ENCODE data around the gene WNT7B.
A peak's percentile ranks its signal among the peaks of the same experiment; 100 is the strongest.

Gene WNT7B

DNA sequence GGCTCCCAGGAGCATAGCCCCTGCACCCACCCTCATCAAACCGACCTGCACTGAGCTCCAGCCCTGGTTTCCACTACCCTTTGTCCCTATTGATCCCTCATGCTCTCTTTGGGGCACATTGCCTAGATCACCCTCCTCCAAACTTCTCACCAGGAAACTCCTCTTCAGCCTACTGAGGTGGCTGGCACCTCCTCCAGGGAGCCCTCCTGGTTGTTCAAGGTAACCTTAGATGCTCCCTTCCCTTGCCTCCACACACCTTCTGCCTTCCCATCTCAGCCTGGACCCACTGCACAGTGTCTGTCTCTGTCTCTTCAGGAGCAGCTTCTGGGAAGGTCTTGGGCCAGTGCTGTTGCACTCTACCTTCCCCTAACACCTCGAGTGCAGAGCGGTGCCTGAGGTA lies 15.8 kb upstream of the WNT7B start:
- H3K9me3 ChIP-seq (ENCODE audit: insufficient read depth, low read length), result peaks cover 9% of the 10 kb centered on the region; the same call in 1 of the 2 replicates
- H3K36me3 ChIP-seq (ENCODE audit: insufficient read depth, insufficient read length, low read length), result no peaks in the 10 kb centered on the region
- TF ChIP-seq ZNF274 (IDR thresholded peaks at IDR 0.05; ENCODE audit: low read depth, low read length), result no peak
- no peak for TF ChIP-seq SUZ12 (IDR thresholded peaks at IDR 0.05; ENCODE audit: extremely low read depth, insufficient read depth, insufficient read length)
- no peak for TF ChIP-seq YY1 (IDR thresholded peaks at IDR 0.05; ENCODE audit: insufficient read depth, insufficient read length)
- no peak overlapping the region for H3K9ac ChIP-seq (ENCODE audit: insufficient read length, low read depth)
- no peak for DNase-seq (ENCODE audit: low read depth, low spot score)
- H3K4me1 ChIP-seq (ENCODE audit: insufficient read depth, insufficient read length), result peaks cover 14% of the 10 kb centered on the region
- no peak overlapping the region for H3K4me3 ChIP-seq (ENCODE audit: insufficient read length, low read depth)
- H3K27me3 ChIP-seq (ENCODE audit: insufficient read depth, insufficient read length), result no peaks in the 10 kb centered on the region

DNA sequence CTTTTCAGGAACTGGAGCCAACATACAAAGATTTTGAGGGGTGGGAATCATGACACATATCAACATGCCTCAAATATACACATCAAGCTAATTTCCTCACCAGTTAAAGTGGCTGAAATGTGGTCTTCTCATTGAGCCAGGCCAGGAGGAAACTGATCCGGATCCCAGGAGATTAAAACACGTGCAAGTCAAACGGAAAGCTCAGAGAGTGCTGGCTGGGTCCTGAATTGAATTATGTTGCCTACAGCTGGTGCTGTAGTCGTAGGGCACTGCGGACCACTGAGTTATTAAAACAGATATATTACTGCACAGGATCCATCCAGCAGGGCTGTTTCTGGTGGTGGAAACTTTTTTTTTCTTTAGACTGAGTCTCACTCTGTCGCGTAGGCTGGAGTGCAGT lies 14.1 kb upstream of the WNT7B start:
- Histone ChIP-seq H3K36me3 (ENCODE audit: insufficient read depth, insufficient read length, low read length) (no peaks in the 10 kb centered on the region), H3K27me3 (ENCODE audit: insufficient read depth, insufficient read length) (no peaks in the 10 kb centered on the region), H3K4me3 (ENCODE audit: insufficient read length, low read depth) (no peak overlapping the region), H3K4me1 (ENCODE audit: insufficient read depth, insufficient read length) (peaks cover 7% of the 10 kb centered on the region), H3K9me3 (ENCODE audit: insufficient read depth, low read length) (peaks cover 16% of the 10 kb centered on the region; the same call in 1 of the 2 replicates), H3K9ac (ENCODE audit: insufficient read length, low read depth) (no peak overlapping the region)
- no peak for TF ChIP-seq SUZ12 (IDR thresholded peaks at IDR 0.05; ENCODE audit: extremely low read depth, insufficient read depth, insufficient read length)
- TF ChIP-seq ZNF274 (IDR thresholded peaks at IDR 0.05; ENCODE audit: low read depth, low read length), result no peak
- DNase-seq (ENCODE audit: low read depth, low spot score), result no peak

DNA sequence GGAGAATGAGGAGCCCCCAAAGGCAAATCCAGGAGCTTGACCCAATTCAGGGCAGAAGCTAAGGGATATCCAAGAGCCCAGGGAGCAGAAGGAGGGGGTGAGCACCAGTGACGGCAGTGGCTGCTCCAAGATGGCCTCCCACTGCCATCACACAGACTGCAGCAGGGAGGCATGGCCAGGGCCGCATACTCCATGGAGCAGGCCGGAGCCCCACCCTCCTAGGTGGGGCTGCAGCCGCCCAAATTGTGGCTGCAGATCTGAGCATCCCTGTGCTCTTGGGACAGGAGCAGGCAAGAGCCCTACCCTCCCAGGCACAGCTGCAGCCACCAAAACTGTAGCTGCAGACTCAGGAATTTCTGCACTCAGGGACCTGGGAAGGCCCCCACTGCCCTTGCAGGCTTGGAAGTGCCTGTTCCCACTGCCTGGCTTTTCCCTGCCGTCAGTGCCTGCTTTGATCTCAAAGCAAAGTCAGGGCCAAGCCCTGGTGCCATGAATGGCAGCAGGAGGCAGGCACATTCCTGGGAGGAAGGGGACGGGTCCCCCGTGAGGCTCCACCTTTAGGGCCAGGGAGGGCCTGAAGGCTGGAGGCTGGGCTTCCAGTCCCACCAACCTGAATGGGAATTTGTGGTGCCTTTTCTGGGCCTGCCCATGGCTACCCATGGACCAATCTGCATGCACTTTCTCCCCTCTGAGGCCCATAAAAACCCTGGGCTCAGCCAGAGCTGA lies 10.3 kb upstream of the WNT7B start:
- no peak overlapping the region for H3K4me3 ChIP-seq (ENCODE audit: insufficient read length, low read depth)
- H3K4me1 ChIP-seq (ENCODE audit: insufficient read depth, insufficient read length), result peaks cover 3% of the 10 kb centered on the region
- H3K9me3 ChIP-seq (ENCODE audit: insufficient read depth, low read length), result peaks cover 16% of the 10 kb centered on the region; the same call in 1 of the 2 replicates
- no peak overlapping the region for H3K9ac ChIP-seq (ENCODE audit: insufficient read length, low read depth)
- DNase-seq (ENCODE audit: low read depth, low spot score), result no peak
- TF ChIP-seq YY1 (IDR thresholded peaks at IDR 0.05; ENCODE audit: insufficient read depth, insufficient read length) (no peak), ZNF274 (IDR thresholded peaks at IDR 0.05; ENCODE audit: low read depth, low read length) (no peak), SUZ12 (IDR thresholded peaks at IDR 0.05; ENCODE audit: extremely low read depth, insufficient read depth, insufficient read length) (no peak)
- H3K27me3 ChIP-seq (ENCODE audit: insufficient read depth, insufficient read length), result no peaks in the 10 kb centered on the region
- H3K36me3 ChIP-seq (ENCODE audit: insufficient read depth, insufficient read length, low read length), result no peaks in the 10 kb centered on the region

DNA sequence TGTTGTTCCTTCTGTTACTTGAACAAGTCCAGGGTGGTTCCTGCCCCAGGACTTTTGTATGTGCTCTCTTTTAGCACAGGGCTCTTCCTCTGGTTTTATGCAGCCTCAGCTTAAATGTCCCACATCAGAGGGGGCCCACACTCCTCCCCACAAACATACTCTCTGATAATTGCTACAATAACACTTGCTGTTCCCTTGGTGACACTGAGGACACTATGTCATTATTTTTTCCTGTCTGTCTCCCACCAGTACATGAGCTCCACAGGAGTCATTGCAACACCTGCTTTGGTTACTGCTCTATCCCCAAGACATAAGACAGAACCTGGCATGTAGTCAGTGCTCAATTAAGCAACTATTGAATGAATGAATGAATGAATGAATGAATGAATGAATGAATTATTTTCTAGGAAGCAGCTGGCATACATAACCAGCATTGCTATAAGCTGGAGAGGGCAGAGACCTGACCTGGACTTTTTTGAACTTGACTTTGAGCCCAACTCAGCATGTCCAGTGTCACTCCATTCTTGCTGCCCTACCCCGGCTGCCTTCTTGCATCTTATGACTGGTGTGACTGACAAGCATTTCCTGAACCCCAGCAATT lies 7.5 kb upstream of the WNT7B start:
- no peaks in the 10 kb centered on the region for H3K36me3 ChIP-seq (ENCODE audit: insufficient read depth, insufficient read length, low read length)
- peaks cover 16% of the 10 kb centered on the region; the same call in 1 of the 2 replicates for H3K9me3 ChIP-seq (ENCODE audit: insufficient read depth, low read length)
- no peak for DNase-seq (ENCODE audit: low read depth, low spot score)
- H3K4me3 ChIP-seq (ENCODE audit: insufficient read length, low read depth), result no peak overlapping the region
- H3K9ac ChIP-seq (ENCODE audit: insufficient read length, low read depth), result no peak overlapping the region
- H3K4me1 ChIP-seq (ENCODE audit: insufficient read depth, insufficient read length), result peaks cover 3% of the 10 kb centered on the region
- peaks cover 3% of the 10 kb centered on the region for H3K27me3 ChIP-seq (ENCODE audit: insufficient read depth, insufficient read length)
- TF ChIP-seq YY1 (IDR thresholded peaks at IDR 0.05; ENCODE audit: insufficient read depth, insufficient read length), result no peak
- no peak for TF ChIP-seq ZNF274 (IDR thresholded peaks at IDR 0.05; ENCODE audit: low read depth, low read length)
- no peak for TF ChIP-seq SUZ12 (IDR thresholded peaks at IDR 0.05; ENCODE audit: extremely low read depth, insufficient read depth, insufficient read length)

DNA sequence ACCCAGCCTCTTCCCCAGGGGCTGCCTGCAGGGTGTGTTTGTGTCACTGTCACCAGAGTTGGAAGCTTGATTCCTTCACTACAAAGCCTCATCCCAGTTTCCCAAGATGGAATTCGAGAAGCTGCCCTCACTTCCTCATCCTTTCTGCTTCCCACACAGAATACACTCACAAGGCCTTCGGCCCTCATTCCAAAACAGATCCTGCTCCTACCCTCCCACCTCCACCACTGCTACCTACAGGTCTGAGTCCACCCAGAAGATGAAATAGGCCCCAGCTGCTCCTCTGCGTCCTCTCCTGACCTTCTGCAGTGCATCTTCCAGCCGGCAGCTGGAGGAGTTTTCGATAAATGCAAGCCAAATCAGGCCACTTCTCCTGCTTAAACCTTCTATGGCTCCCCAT lies 6.8 kb upstream of the WNT7B start:
- H3K36me3 ChIP-seq (ENCODE audit: insufficient read depth, insufficient read length, low read length), result no peaks in the 10 kb centered on the region
- H3K27me3 ChIP-seq (ENCODE audit: insufficient read depth, insufficient read length), result peaks cover 6% of the 10 kb centered on the region
- no peak for DNase-seq (ENCODE audit: low read depth, low spot score)
- peaks cover 16% of the 10 kb centered on the region; the same call in 1 of the 2 replicates for H3K9me3 ChIP-seq (ENCODE audit: insufficient read depth, low read length)
- H3K9ac ChIP-seq (ENCODE audit: insufficient read length, low read depth), result peak overlapping the region; percentile 21
- no peak overlapping the region for H3K4me3 ChIP-seq (ENCODE audit: insufficient read length, low read depth)
- no peak for TF ChIP-seq ZNF274 (IDR thresholded peaks at IDR 0.05; ENCODE audit: low read depth, low read length)
- no peak for TF ChIP-seq SUZ12 (IDR thresholded peaks at IDR 0.05; ENCODE audit: extremely low read depth, insufficient read depth, insufficient read length)
- no peak for TF ChIP-seq YY1 (IDR thresholded peaks at IDR 0.05; ENCODE audit: insufficient read depth, insufficient read length)
- H3K4me1 ChIP-seq (ENCODE audit: insufficient read depth, insufficient read length), result peaks cover 3% of the 10 kb centered on the region

DNA sequence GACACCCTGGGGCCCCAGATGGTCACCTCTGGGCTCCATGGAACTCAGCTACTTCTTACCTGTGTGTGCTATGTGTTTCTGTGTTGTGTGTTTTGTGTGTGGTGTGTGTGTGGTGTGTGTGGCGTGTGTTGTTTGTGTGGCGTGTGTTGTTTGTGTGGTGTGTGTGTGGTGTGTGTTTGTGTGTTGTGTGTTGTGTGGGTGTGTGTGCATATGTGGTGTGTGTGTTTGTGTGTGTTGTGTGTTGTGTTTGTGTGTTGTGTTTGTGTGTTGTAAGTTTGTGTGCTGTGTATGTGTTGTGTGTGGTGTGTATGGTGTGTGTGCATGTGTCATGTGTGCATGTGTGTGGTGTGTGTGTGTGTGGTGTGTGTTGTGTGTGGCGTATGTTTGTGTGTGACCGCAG lies 3.8 kb upstream of the WNT7B start:
- no peaks in the 10 kb centered on the region for H3K9me3 ChIP-seq (ENCODE audit: insufficient read depth, low read length)
- TF ChIP-seq YY1 (IDR thresholded peaks at IDR 0.05; ENCODE audit: insufficient read depth, insufficient read length) (no peak), ZNF274 (IDR thresholded peaks at IDR 0.05; ENCODE audit: low read depth, low read length) (no peak), SUZ12 (IDR thresholded peaks at IDR 0.05; ENCODE audit: extremely low read depth, insufficient read depth, insufficient read length) (no peak)
- peaks cover 29% of the 10 kb centered on the region for H3K27me3 ChIP-seq (ENCODE audit: insufficient read depth, insufficient read length)
- no peaks in the 10 kb centered on the region for H3K36me3 ChIP-seq (ENCODE audit: insufficient read depth, insufficient read length, low read length)
- no peak for DNase-seq (ENCODE audit: low read depth, low spot score)
- peaks cover 4% of the 10 kb centered on the region for H3K4me1 ChIP-seq (ENCODE audit: insufficient read depth, insufficient read length)
- H3K9ac ChIP-seq (ENCODE audit: insufficient read length, low read depth), result no peak overlapping the region
- no peak overlapping the region for H3K4me3 ChIP-seq (ENCODE audit: insufficient read length, low read depth)

DNA sequence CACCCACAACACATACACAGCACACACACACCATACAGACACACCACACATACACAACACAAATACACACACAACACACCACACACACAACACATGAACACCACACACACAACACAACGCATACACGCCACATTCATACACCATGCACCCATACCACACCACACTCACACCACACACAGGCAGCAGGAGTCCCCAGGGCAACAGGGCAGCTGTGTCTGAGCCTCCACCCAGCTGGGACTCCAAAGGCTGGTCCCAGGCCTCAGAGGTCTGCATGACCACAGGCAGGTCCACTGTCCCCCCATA lies 3.3 kb upstream of the WNT7B start:
- peaks cover 8% of the 10 kb centered on the region for H3K4me1 ChIP-seq (ENCODE audit: insufficient read depth, insufficient read length)
- H3K4me3 ChIP-seq (ENCODE audit: insufficient read length, low read depth), result no peak overlapping the region
- no peak for DNase-seq (ENCODE audit: low read depth, low spot score)
- no peak for TF ChIP-seq YY1 (IDR thresholded peaks at IDR 0.05; ENCODE audit: insufficient read depth, insufficient read length)
- TF ChIP-seq ZNF274 (IDR thresholded peaks at IDR 0.05; ENCODE audit: low read depth, low read length), result no peak
- TF ChIP-seq SUZ12 (IDR thresholded peaks at IDR 0.05; ENCODE audit: extremely low read depth, insufficient read depth, insufficient read length), result no peak
- H3K9ac ChIP-seq (ENCODE audit: insufficient read length, low read depth), result no peak overlapping the region
- H3K9me3 ChIP-seq (ENCODE audit: insufficient read depth, low read length), result no peaks in the 10 kb centered on the region
- H3K27me3 ChIP-seq (ENCODE audit: insufficient read depth, insufficient read length), result peaks cover 34% of the 10 kb centered on the region
- no peaks in the 10 kb centered on the region for H3K36me3 ChIP-seq (ENCODE audit: insufficient read depth, insufficient read length, low read length)

Measured in NT2/D1 (cell line).